Sigmoid colon (tissue), 7 donors: ENCODE measurements around the gene ADGRG2. TPM values are rescaled to one million over a fixed set of nuclear protein-coding genes. Genes with fewer than 3 reads are reported as not detected.

Experiments
- DNase-seq: peaks from one replicate; pipeline ENCODE4 v3.0.0-alpha.2; 2019
- H3K27ac ChIP-seq, 4 donors: fragments of 200-600 bp; sonication (generic); one replicate each; pipeline ENCODE4 v1.5.1; 2016 to 2019; ENCODE audit warnings: mild to moderate bottlenecking in 1 of 4
- H3K27me3 ChIP-seq, 3 donors: fragments of 200-600 bp; sonication (generic); one replicate each; pipeline ENCODE4 v1.5.1; 2019; ENCODE audit warnings: mild to moderate bottlenecking in 1 of 3
- H3K36me3 ChIP-seq, 4 donors: fragments of 200-600 bp; sonication (generic); one replicate each; pipeline ENCODE4 v1.5.1; 2016 to 2019
- H3K4me1 ChIP-seq, 4 donors: fragments of 200-600 bp; sonication (generic); one replicate each; pipeline ENCODE4 v1.5.1; 2017 to 2019
- H3K4me3 ChIP-seq, 4 donors: fragments of 200-600 bp; sonication (generic); one replicate each; pipeline ENCODE4 v1.5.1; 2017 to 2019; ENCODE audit warnings: mild to moderate bottlenecking in 2 of 4, moderate library complexity in 1 of 4
- H3K9me3 ChIP-seq, 4 donors: fragments of 200-600 bp in 3 of 4; sonication (generic) in 3 of 4; one replicate each; pipeline versions ENCODE4 v1.5.1 to v1.6.1; 2013 to 2019
- EP300 ChIP-seq, 4 donors: sonication (generic); formaldehyde crosslinking; IDR thresholded peaks; one replicate each; pipeline ENCODE4 v1.6.1; 2017; ENCODE audit warnings: antibody characterized with exemption in 4 of 4
- POLR2A ChIP-seq, 2 donors: fragments of 450-650 bp; IDR thresholded peaks; one replicate each; pipeline ENCODE4 v1.6.1; 2016; ENCODE audit warnings: antibody characterized with exemption in 2 of 2, mild to moderate bottlenecking in 2 of 2, moderate library complexity in 2 of 2
- POLR2AphosphoS5 ChIP-seq, 4 donors: sonication (generic); formaldehyde crosslinking; IDR thresholded peaks; one replicate each; pipeline ENCODE4 v1.6.1; 2017; ENCODE audit warnings: antibody characterized with exemption in 4 of 4
- WGBS, 2 donors: extraction: QIAGEN DNeasy Blood & Tissue Kit; methylation state at CpG; one replicate each; pipeline ENCODE4 v1.1.7; 2013; 5-methylcytosine and 5-hydroxymethylcytosine counted together
- intact Hi-C: fragments of 100-400 bp; cut with DNase I; formaldehyde crosslinking; loops from one replicate; pipeline ENCODE4 v1.15.1; 2023
- polyA plus RNA-seq, 3 donors: library from polyadenylated mRNA; stranded (reverse); fragments of 200-250 nt; gene quantifications; one replicate each; pipeline ENCODE4 v1.2.3, GENCODE V29; 2013
- total RNA-seq, 4 donors: library from RNA; depleted of rRNA; stranded (reverse); fragments of >200 nt; gene quantifications; one replicate each; pipeline ENCODE4 v1.1.0, GENCODE V29; 2016
- TF ChIP-seq, protein P1 (sequence below), 4 experiments: fragments of 450-650 bp in 3 of 4; fragments of 200-600 bp in 1 of 4; IDR thresholded peaks; one replicate each; pipeline ENCODE4 v1.5.1; 2016 to 2019; ENCODE audit warnings: antibody characterized with exemption in 4 of 4, mild to moderate bottlenecking in 3 of 4, moderate library complexity in 2 of 4
- donor health status: healthy with polysubstance abuse.
- donor health status: Bipolar disorder and iron deficiency.
- donor health status: healthy.

The ADGRG2 gene
- total and polyA plus RNA-seq, 7 donors: under 0.01 to 2.5 (median 0.81) TPM; not detected in 1

- 76 to 78% methylated on average over 8 of the region's 8 CpGs for WGBS, 2 donors
- TF ChIP-seq POLR2A (IDR thresholded peaks at IDR 0.05): no peak
- TF ChIP-seq, protein P1, sequence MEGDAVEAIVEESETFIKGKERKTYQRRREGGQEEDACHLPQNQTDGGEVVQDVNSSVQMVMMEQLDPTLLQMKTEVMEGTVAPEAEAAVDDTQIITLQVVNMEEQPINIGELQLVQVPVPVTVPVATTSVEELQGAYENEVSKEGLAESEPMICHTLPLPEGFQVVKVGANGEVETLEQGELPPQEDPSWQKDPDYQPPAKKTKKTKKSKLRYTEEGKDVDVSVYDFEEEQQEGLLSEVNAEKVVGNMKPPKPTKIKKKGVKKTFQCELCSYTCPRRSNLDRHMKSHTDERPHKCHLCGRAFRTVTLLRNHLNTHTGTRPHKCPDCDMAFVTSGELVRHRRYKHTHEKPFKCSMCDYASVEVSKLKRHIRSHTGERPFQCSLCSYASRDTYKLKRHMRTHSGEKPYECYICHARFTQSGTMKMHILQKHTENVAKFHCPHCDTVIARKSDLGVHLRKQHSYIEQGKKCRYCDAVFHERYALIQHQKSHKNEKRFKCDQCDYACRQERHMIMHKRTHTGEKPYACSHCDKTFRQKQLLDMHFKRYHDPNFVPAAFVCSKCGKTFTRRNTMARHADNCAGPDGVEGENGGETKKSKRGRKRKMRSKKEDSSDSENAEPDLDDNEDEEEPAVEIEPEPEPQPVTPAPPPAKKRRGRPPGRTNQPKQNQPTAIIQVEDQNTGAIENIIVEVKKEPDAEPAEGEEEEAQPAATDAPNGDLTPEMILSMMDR (IDR thresholded peaks at IDR 0.05): no peak
- no peak for TF ChIP-seq EP300 (IDR thresholded peaks at IDR 0.05)
- no peak for TF ChIP-seq POLR2AphosphoS5 (IDR thresholded peaks at IDR 0.05)
- H3K27me3 ChIP-seq: no peaks in the 10 kb centered on the region
- no peaks in the 10 kb centered on the region for H3K36me3 ChIP-seq
- no peaks in the 10 kb centered on the region for H3K4me1 ChIP-seq
- no peak overlapping the region for H3K27ac ChIP-seq
- H3K4me3 ChIP-seq: no peak overlapping the region
- intact Hi-C loops: no loop called here
- H3K9me3 ChIP-seq: no peaks in the 10 kb centered on the region
- no peak for DNase-seq
These were observed 75.7 kb downstream of the ADGRG2 start for GRCh38 chrX:19046343-19047215.

- Histone ChIP-seq H3K9me3 (no peaks in the 10 kb centered on the region), H3K4me1 (no peaks in the 10 kb centered on the region), H3K27me3 (no peaks in the 10 kb centered on the region), H3K27ac (no peak overlapping the region), H3K36me3 (no peaks in the 10 kb centered on the region), H3K4me3 (no peak overlapping the region)
- TF ChIP-seq POLR2A (IDR thresholded peaks at IDR 0.05) (no peak), EP300 (IDR thresholded peaks at IDR 0.05) (no peak), POLR2AphosphoS5 (IDR thresholded peaks at IDR 0.05) (no peak)
- TF ChIP-seq, protein P1 (IDR thresholded peaks at IDR 0.05): no peak
- 27 to 51% methylated on average over 3 of the region's 3 CpGs for WGBS, 2 donors
- intact Hi-C loops: no loop called here
- DNase-seq: no peak
These were observed 81.9 kb downstream of the ADGRG2 start for GRCh38 chrX:19040373-19040772.

GRCh38 chrX:19034025-19034424 lies 88.2 kb downstream of the ADGRG2 start:
- DNase-seq: no peak
- Histone ChIP-seq H3K4me3 (no peak overlapping the region), H3K36me3 (no peaks in the 10 kb centered on the region), H3K27me3 (no peaks in the 10 kb centered on the region), H3K9me3 (no peaks in the 10 kb centered on the region), H3K4me1 (no peaks in the 10 kb centered on the region), H3K27ac (no peak overlapping the region)
- intact Hi-C loops: no loop called here
- 66 to 86% methylated on average over 6 of the region's 6 CpGs for WGBS, 2 donors
- TF ChIP-seq POLR2A (IDR thresholded peaks at IDR 0.05): no peak
- TF ChIP-seq, protein P1 (IDR thresholded peaks at IDR 0.05): no peak

DNA sequence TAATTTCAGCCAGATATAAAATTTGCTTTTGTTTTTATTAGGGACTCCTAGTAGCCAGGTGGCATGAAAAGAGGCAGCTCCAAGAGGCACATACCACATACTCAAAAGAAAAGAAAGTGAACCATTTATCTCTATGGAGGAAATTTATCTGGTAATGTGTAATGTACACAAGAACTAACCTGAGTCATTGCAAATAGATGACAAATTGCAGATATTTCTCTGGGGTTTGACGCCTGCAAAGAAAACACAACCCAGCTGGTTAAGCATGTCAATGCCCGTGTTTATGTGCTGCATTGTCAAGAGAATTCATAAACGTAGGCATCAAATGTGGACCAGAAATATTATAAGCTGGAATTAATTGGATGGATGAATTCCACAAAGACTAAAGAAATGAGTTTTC lies 91.5 kb downstream of the ADGRG2 start:
- H3K9me3 ChIP-seq: no peaks in the 10 kb centered on the region
- no peak overlapping the region for H3K27ac ChIP-seq
- H3K4me1 ChIP-seq: no peaks in the 10 kb centered on the region
- H3K36me3 ChIP-seq: no peaks in the 10 kb centered on the region
- TF ChIP-seq, protein P1 (IDR thresholded peaks at IDR 0.05): no peak
- TF ChIP-seq POLR2AphosphoS5 (IDR thresholded peaks at IDR 0.05) (no peak), EP300 (IDR thresholded peaks at IDR 0.05) (no peak), POLR2A (IDR thresholded peaks at IDR 0.05) (no peak)
- no peaks in the 10 kb centered on the region for H3K27me3 ChIP-seq
- DNase-seq: no peak
- WGBS, 2 donors: 87 to 91% methylated on average over 3 of the region's 3 CpGs
- no peak overlapping the region for H3K4me3 ChIP-seq
- intact Hi-C loops: no loop called here
